Neural cell (in vitro differentiated cells): ENCODE data around the gene TMEM9. TPM values are rescaled to one million over a fixed set of nuclear protein-coding genes. Genes with fewer than 3 reads are reported as not detected.

ENCODE experiments used
- H2AFZ ChIP-seq: fragments of 200-600, 300-800 bp; sonication (generic), shearing (Covaris generic); 2 replicates; pipeline ENCODE4 v1.6.0; 2014; ENCODE audit warnings: low read depth, mild to moderate bottlenecking, antibody characterized with exemption, low read length, moderate library complexity
- H3F3A ChIP-seq: fragments of 200-600 bp; shearing (Covaris generic); 2 replicates; pipeline ENCODE4 v1.6.1; 2016; ENCODE audit warnings: mild to moderate bottlenecking, moderate library complexity, mixed read lengths, antibody characterized with exemption, low read length; ENCODE audit not compliant: insufficient read depth, poor library complexity, severe bottlenecking
- H3K27ac ChIP-seq: fragments of 200-600, 300-800 bp; sonication (generic), shearing (Covaris generic); 2 replicates; pipeline ENCODE4 v1.5.1; 2014; ENCODE audit warnings: mild to moderate bottlenecking, low read length, moderate library complexity
- H3K27me3 ChIP-seq: fragments of 300-800, 200-600 bp; sonication (generic), shearing (Covaris generic); 2 replicates; pipeline ENCODE4 v1.6.0; 2014; ENCODE audit warnings: mild to moderate bottlenecking, low read depth, low read length, moderate library complexity; ENCODE audit not compliant: insufficient read depth
- H3K36me3 ChIP-seq: fragments of 300-800, 200-600 bp; sonication (generic), shearing (Covaris generic); 2 replicates; pipeline ENCODE4 v1.5.1; 2014; ENCODE audit warnings: mild to moderate bottlenecking, antibody characterized with exemption, low read length, moderate library complexity; ENCODE audit not compliant: insufficient read depth
- H3K4me2 ChIP-seq: fragments of 300-800, 200-600 bp; sonication (generic), shearing (Covaris generic); 2 replicates; pipeline ENCODE4 v1.6.0; 2014; ENCODE audit warnings: mild to moderate bottlenecking, low read length
- H3K4me3 ChIP-seq: fragments of 300-800, 200-600 bp; sonication (generic), shearing (Covaris generic); 2 replicates; pipeline ENCODE4 v1.5.1; 2014; ENCODE audit warnings: mild to moderate bottlenecking, low read length, moderate library complexity
- H3K79me2 ChIP-seq: fragments of 200-600 bp; shearing (Covaris generic); replicated peaks from 2 replicates; pipeline ENCODE4 v1.6.0; 2014; ENCODE audit warnings: mild to moderate bottlenecking, low read length, moderate library complexity; ENCODE audit not compliant: insufficient read depth
- H3K9ac ChIP-seq: fragments of 300-800, 200-600 bp; sonication (generic), shearing (Covaris generic); 2 replicates; pipeline ENCODE4 v1.6.1; 2016; ENCODE audit warnings: mild to moderate bottlenecking, low read length, mixed read lengths
- H3K9me2 ChIP-seq: fragments of 200-600 bp; shearing (Covaris generic); 2 replicates; pipeline ENCODE4 v1.6.1; 2016; ENCODE audit warnings: mild to moderate bottlenecking, low read length, mixed read lengths; ENCODE audit not compliant: insufficient read depth
- H3K9me3 ChIP-seq: fragments of 200-600, 300-800 bp; sonication (generic), shearing (Covaris generic); 2 replicates; pipeline ENCODE4 v1.6.1; 2016; ENCODE audit warnings: mild to moderate bottlenecking, mixed run types, low read length, moderate library complexity, mixed read lengths
- H4K20me1 ChIP-seq: fragments of 200-600 bp; shearing (Covaris generic); 2 replicates; pipeline ENCODE4 v1.6.1; 2016; ENCODE audit warnings: mild to moderate bottlenecking, mixed run types; ENCODE audit not compliant: insufficient read depth
- CTCF ChIP-seq: fragments of 450-650 bp; IDR thresholded peaks from 2 replicates; pipeline ENCODE4 v1.5.1; 2014; ENCODE audit warnings: antibody characterized with exemption, mild to moderate bottlenecking, moderate library complexity; ENCODE audit not compliant: poor library complexity, severe bottlenecking
- EP300 ChIP-seq: fragments of 450-650 bp; conservative IDR thresholded peaks from 2 replicates; pipeline ENCODE4 v1.6.1; 2014; ENCODE audit warnings: antibody characterized with exemption, mild to moderate bottlenecking, moderate library complexity; ENCODE audit not compliant: poor library complexity, severe bottlenecking
- EZH2 ChIP-seq: fragments of 200-600, 300-800 bp; shearing (Covaris generic), sonication (generic); IDR thresholded peaks from 2 replicates; pipeline ENCODE4 v1.6.1; 2014; ENCODE audit warnings: antibody characterized with exemption, low read length, borderline replicate concordance, mild to moderate bottlenecking; ENCODE audit not compliant: insufficient read depth, poor library complexity, severe bottlenecking
- MXI1 ChIP-seq: fragments of 450-650 bp; conservative IDR thresholded peaks from 2 replicates; pipeline ENCODE4 v1.6.1; 2014; ENCODE audit warnings: antibody characterized with exemption, mild to moderate bottlenecking; ENCODE audit not compliant: poor library complexity, severe bottlenecking
- POLR2AphosphoS5 ChIP-seq: IDR thresholded peaks from 2 replicates; pipeline ENCODE4 v1.6.1; 2012
- RAD21 ChIP-seq: fragments of 450-650 bp; conservative IDR thresholded peaks from 2 replicates; pipeline ENCODE4 v1.6.1; 2014; ENCODE audit warnings: antibody characterized with exemption, mild to moderate bottlenecking, moderate library complexity
- SMC3 ChIP-seq: fragments of 450-650 bp; conservative IDR thresholded peaks from 2 replicates; pipeline ENCODE4 v1.6.1; 2014; ENCODE audit warnings: antibody characterized with exemption, mild to moderate bottlenecking, moderate library complexity; ENCODE audit not compliant: poor library complexity
- TAF1 ChIP-seq: IDR thresholded peaks from 2 replicates; pipeline ENCODE4 v1.6.1; 2012; ENCODE audit warnings: low read depth
- polyA plus RNA-seq: library from polyadenylated mRNA; depleted of rRNA; stranded (reverse); fragments of >200 nt; gene quantifications from 2 replicates; pipeline ENCODE4 v1.2.3, GENCODE V29; 2014
- TF ChIP-seq, protein P1 (sequence below): IDR thresholded peaks from 2 replicates; pipeline ENCODE4 v1.6.1; 2012; ENCODE audit warnings: borderline replicate concordance

Gene TMEM9
- polyA plus RNA-seq, 1 donor from 2014 or later: 182 TPM

DNA sequence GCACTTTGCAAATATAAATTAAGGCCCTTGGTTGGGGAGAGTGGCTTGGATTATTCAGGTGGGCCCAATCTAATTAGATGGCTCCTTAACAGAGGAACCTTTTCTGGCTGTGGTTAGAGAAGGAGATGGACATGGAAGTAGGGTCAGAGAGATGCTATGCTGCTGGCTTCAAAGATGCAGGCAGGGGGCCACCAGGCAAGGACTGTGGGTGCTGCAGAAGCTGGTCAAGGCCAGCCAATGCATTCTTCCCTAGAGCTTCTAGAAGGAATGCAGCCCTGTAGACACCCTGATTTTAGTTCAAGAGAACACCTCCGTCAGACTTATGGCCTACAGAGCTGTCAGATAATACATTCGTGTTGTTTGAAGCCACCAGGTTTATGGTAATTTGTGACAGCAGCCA, 3.7 kb upstream of the TMEM9 start:
- Histone ChIP-seq H3K9me3 (no peaks in the 10 kb centered on the region), H3K79me2 (peaks cover 9% of the 10 kb centered on the region), H2AFZ (no peak overlapping the region), H3K4me3 (no peak overlapping the region), H3K27me3 (no peaks in the 10 kb centered on the region), H3K9ac (no peak overlapping the region), H3K9me2 (no peaks in the 10 kb centered on the region), H4K20me1 (no peaks in the 10 kb centered on the region), H3K27ac (no peak overlapping the region), H3F3A (no peaks in the 10 kb centered on the region), H3K4me2 (no peak overlapping the region), H3K36me3 (no peaks in the 10 kb centered on the region)
- no peak for TF ChIP-seq POLR2AphosphoS5

DNA sequence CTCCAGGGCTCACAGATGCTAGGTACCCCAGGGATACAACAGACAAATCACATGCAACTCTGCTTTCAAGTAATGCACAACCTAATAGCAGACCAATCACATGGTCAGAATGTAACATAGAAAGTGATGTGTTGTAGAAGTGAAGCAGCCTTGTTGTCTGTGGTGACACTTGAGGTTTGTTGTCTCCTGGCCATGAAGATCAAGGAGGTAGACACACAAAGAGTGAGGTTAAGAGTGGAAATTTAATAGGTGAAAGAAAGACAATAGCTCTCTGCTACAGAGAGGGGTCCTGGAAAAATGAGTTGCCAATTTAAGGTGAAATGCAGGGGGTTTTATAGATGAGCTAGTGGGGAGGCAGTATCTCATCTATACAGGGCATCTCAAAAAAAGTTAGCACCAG, 2.5 kb upstream of the TMEM9 start:
- H3K27me3 ChIP-seq: no peaks in the 10 kb centered on the region
- TF ChIP-seq MXI1 (no peak), RAD21 (no peak), TAF1 (no peak), EZH2 (no peak), EP300 (no peak), SMC3 (no peak), POLR2AphosphoS5 (no peak), CTCF (no peak)
- TF ChIP-seq, protein P1, sequence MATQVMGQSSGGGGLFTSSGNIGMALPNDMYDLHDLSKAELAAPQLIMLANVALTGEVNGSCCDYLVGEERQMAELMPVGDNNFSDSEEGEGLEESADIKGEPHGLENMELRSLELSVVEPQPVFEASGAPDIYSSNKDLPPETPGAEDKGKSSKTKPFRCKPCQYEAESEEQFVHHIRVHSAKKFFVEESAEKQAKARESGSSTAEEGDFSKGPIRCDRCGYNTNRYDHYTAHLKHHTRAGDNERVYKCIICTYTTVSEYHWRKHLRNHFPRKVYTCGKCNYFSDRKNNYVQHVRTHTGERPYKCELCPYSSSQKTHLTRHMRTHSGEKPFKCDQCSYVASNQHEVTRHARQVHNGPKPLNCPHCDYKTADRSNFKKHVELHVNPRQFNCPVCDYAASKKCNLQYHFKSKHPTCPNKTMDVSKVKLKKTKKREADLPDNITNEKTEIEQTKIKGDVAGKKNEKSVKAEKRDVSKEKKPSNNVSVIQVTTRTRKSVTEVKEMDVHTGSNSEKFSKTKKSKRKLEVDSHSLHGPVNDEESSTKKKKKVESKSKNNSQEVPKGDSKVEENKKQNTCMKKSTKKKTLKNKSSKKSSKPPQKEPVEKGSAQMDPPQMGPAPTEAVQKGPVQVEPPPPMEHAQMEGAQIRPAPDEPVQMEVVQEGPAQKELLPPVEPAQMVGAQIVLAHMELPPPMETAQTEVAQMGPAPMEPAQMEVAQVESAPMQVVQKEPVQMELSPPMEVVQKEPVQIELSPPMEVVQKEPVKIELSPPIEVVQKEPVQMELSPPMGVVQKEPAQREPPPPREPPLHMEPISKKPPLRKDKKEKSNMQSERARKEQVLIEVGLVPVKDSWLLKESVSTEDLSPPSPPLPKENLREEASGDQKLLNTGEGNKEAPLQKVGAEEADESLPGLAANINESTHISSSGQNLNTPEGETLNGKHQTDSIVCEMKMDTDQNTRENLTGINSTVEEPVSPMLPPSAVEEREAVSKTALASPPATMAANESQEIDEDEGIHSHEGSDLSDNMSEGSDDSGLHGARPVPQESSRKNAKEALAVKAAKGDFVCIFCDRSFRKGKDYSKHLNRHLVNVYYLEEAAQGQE: no peak
- H3F3A ChIP-seq: no peaks in the 10 kb centered on the region
- no peak overlapping the region for H3K4me3 ChIP-seq
- no peaks in the 10 kb centered on the region for H3K9me2 ChIP-seq
- no peak overlapping the region for H3K27ac ChIP-seq
- H2AFZ ChIP-seq: no peak overlapping the region
- peaks cover 11% of the 10 kb centered on the region for H3K79me2 ChIP-seq
- H3K9me3 ChIP-seq: no peaks in the 10 kb centered on the region
- no peak overlapping the region for H3K4me2 ChIP-seq
- no peaks in the 10 kb centered on the region for H4K20me1 ChIP-seq
- H3K9ac ChIP-seq: no peak overlapping the region
- no peaks in the 10 kb centered on the region for H3K36me3 ChIP-seq

DNA sequence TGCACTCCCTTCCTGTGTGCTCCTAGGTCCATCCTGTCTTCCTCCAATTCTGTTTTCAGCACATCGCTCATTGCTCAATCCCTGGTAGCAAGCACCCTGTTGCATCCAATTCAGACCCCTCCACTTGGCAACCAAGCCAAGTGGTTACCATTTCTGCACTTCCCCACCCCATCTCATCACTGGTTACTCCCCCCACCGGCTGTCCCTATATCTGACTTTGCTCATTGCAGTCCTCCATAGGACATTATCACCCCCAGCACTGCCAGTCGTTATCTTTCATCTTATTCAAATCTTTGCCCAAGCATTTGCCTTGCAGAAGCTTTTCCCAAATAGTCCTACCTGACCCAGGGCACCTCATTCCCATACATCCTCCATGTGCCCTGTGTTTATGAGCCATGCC, 2.1 kb upstream of the TMEM9 start:
- Histone ChIP-seq H3K4me3 (no peak overlapping the region), H3K9ac (no peak overlapping the region), H3F3A (no peaks in the 10 kb centered on the region), H4K20me1 (no peaks in the 10 kb centered on the region), H3K27me3 (no peaks in the 10 kb centered on the region), H3K9me2 (no peaks in the 10 kb centered on the region), H2AFZ (no peak overlapping the region), H3K79me2 (peaks cover 11% of the 10 kb centered on the region), H3K9me3 (no peaks in the 10 kb centered on the region), H3K27ac (no peak overlapping the region), H3K36me3 (no peaks in the 10 kb centered on the region), H3K4me2 (no peak overlapping the region)
- TF ChIP-seq SMC3 (no peak), TAF1 (no peak), CTCF (no peak), POLR2AphosphoS5 (no peak), RAD21 (no peak), EP300 (no peak), MXI1 (no peak), EZH2 (no peak)
- TF ChIP-seq, protein P1: no peak
